Neural cell (in vitro differentiated cells): ENCODE results near the gene CPNE1.

ENCODE experiments used
- CTCF ChIP-seq: fragments of 450-650 bp; IDR thresholded peaks from 2 replicates; pipeline ENCODE4 v1.5.1; 2014; ENCODE audit warnings: antibody characterized with exemption, mild to moderate bottlenecking, moderate library complexity; ENCODE audit not compliant: poor library complexity, severe bottlenecking
- EP300 ChIP-seq: fragments of 450-650 bp; conservative IDR thresholded peaks from 2 replicates; pipeline ENCODE4 v1.6.1; 2014; ENCODE audit warnings: antibody characterized with exemption, mild to moderate bottlenecking, moderate library complexity; ENCODE audit not compliant: poor library complexity, severe bottlenecking
- EZH2 ChIP-seq: fragments of 200-600, 300-800 bp; shearing (Covaris generic), sonication (generic); IDR thresholded peaks from 2 replicates; pipeline ENCODE4 v1.6.1; 2014; ENCODE audit warnings: antibody characterized with exemption, low read length, borderline replicate concordance, mild to moderate bottlenecking; ENCODE audit not compliant: insufficient read depth, poor library complexity, severe bottlenecking
- MXI1 ChIP-seq: fragments of 450-650 bp; conservative IDR thresholded peaks from 2 replicates; pipeline ENCODE4 v1.6.1; 2014; ENCODE audit warnings: antibody characterized with exemption, mild to moderate bottlenecking; ENCODE audit not compliant: poor library complexity, severe bottlenecking
- POLR2AphosphoS5 ChIP-seq: IDR thresholded peaks from 2 replicates; pipeline ENCODE4 v1.6.1; 2012
- RAD21 ChIP-seq: fragments of 450-650 bp; conservative IDR thresholded peaks from 2 replicates; pipeline ENCODE4 v1.6.1; 2014; ENCODE audit warnings: antibody characterized with exemption, mild to moderate bottlenecking, moderate library complexity
- REST ChIP-seq: IDR thresholded peaks from 2 replicates; pipeline ENCODE4 v1.6.1; 2012; ENCODE audit warnings: borderline replicate concordance
- SMC3 ChIP-seq: fragments of 450-650 bp; conservative IDR thresholded peaks from 2 replicates; pipeline ENCODE4 v1.6.1; 2014; ENCODE audit warnings: antibody characterized with exemption, mild to moderate bottlenecking, moderate library complexity; ENCODE audit not compliant: poor library complexity
- TAF1 ChIP-seq: IDR thresholded peaks from 2 replicates; pipeline ENCODE4 v1.6.1; 2012; ENCODE audit warnings: low read depth

DNA sequence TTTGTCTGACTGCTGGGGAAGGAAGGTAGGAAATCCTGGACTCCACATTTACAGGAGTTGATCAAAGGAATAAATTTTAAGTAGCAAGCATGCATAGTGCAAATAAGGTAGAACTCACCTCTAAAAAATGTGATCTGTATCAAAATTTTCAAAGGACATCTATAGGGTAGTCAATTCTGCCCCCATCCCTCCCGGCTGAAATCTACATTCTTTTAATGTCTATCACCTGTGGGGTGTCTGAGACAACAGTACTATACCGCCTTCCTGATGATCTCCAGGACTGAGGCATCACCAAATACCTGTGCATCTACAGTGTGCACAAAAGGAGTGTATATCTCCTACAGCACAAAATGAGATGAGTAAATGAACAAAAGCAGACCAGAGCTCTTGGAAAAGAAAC is 19.9 kb downstream of the CPNE1 start:
- TF ChIP-seq CTCF: no peak
- no peak for TF ChIP-seq TAF1
- TF ChIP-seq EP300: no peak
- TF ChIP-seq RAD21: no peak
- no peak for TF ChIP-seq MXI1
- TF ChIP-seq SMC3: no peak
- TF ChIP-seq POLR2AphosphoS5: no peak
- TF ChIP-seq EZH2: no peak
- no peak for TF ChIP-seq REST
